ENCODE measurements around the gene ADAMTS8. TPM values are rescaled to one million over a fixed set of nuclear protein-coding genes. Genes with fewer than 3 reads are reported as not detected.

Gene ADAMTS8
- polyA plus RNA-seq, 1 of the 3 experiments (the other 2 are of a cell fraction): not detected

DNA sequence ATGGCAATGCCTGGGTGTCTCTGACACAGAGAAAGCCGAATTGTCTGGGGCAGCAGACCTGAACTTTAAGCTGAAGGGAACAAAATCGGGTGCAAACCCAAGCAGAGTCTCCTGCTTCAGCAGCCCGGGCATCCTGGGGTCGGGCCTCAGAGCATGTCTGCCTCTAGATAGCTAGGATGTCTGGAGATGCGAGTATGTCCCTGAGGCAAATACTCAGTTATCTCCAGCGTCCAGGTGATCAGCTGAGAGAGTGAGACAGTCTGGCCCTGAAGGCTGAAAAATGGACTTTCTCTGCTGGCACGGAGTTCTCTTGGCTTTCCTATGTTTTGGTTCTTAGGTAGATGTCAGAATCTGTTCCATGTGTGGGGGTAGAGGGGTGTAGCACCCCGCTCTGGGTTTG is 3.3 kb downstream of the ADAMTS8 start:
- Histone ChIP-seq H3K27ac (ENCODE audit: low read depth in 2 of 2, low read length in 1 of 2) (no peak overlapping the region), H4K20me1 (ENCODE audit: insufficient read depth) (no peaks in the 10 kb centered on the region), H3K79me2 (ENCODE audit: insufficient read depth) (no peaks in the 10 kb centered on the region), H2AFZ (ENCODE audit: low read depth) (no peak overlapping the region), H3K4me1 (ENCODE audit: control insufficient read depth in 1 of 2, insufficient read depth in 2 of 2, low read depth in 1 of 2, low read length in 1 of 2) (no peaks in the 10 kb centered on the region; a peak in 1 of 4 replicates), H3K9ac (no peak overlapping the region), H3K4me3 (ENCODE audit: low read depth in 2 of 2, low read length in 1 of 2) (no peak overlapping the region), H3K36me3 (replicated peaks in 1 of 2; ENCODE audit: control insufficient read depth in 1 of 2, insufficient read depth in 2 of 2, low read length in 1 of 2) (no peaks in the 10 kb centered on the region), H3K4me2 (no peak overlapping the region), H3K9me2 (no peaks in the 10 kb centered on the region), H3F3A (replicated peaks; ENCODE audit: insufficient read depth) (peaks cover 3% of the 10 kb centered on the region), H3K27me3 (ENCODE audit: insufficient read depth) (peaks cover 70% of the 10 kb centered on the region), H3K9me3 (no peaks in the 10 kb centered on the region)
- 39% methylated on average over 7 of the region's 8 CpGs for WGBS (ENCODE audit: low lambda C conversion rate)
- TF ChIP-seq, protein P1, sequence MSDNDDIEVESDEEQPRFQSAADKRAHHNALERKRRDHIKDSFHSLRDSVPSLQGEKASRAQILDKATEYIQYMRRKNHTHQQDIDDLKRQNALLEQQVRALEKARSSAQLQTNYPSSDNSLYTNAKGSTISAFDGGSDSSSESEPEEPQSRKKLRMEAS (IDR thresholded peaks at IDR 0.05; ENCODE audit: low read depth): no peak
- no peak for TF ChIP-seq FOXM1 (IDR thresholded peaks at IDR 0.05; ENCODE audit: low read depth)
- TF ChIP-seq MXI1 (IDR thresholded peaks at IDR 0.05; ENCODE audit: low read depth, low read length): no peak
- TF ChIP-seq TAF1 (IDR thresholded peaks at IDR 0.05; ENCODE audit: borderline replicate concordance, low read depth, low read length): no peak
- TF ChIP-seq, protein P2, sequence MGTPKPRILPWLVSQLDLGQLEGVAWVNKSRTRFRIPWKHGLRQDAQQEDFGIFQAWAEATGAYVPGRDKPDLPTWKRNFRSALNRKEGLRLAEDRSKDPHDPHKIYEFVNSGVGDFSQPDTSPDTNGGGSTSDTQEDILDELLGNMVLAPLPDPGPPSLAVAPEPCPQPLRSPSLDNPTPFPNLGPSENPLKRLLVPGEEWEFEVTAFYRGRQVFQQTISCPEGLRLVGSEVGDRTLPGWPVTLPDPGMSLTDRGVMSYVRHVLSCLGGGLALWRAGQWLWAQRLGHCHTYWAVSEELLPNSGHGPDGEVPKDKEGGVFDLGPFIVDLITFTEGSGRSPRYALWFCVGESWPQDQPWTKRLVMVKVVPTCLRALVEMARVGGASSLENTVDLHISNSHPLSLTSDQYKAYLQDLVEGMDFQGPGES (IDR thresholded peaks at IDR 0.05; ENCODE audit: low read depth, low read length): no peak
- TF ChIP-seq, protein P3, sequence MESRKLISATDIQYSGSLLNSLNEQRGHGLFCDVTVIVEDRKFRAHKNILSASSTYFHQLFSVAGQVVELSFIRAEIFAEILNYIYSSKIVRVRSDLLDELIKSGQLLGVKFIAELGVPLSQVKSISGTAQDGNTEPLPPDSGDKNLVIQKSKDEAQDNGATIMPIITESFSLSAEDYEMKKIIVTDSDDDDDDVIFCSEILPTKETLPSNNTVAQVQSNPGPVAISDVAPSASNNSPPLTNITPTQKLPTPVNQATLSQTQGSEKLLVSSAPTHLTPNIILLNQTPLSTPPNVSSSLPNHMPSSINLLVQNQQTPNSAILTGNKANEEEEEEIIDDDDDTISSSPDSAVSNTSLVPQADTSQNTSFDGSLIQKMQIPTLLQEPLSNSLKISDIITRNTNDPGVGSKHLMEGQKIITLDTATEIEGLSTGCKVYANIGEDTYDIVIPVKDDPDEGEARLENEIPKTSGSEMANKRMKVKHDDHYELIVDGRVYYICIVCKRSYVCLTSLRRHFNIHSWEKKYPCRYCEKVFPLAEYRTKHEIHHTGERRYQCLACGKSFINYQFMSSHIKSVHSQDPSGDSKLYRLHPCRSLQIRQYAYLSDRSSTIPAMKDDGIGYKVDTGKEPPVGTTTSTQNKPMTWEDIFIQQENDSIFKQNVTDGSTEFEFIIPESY (IDR thresholded peaks at IDR 0.05; ENCODE audit: borderline replicate concordance, low read depth): no peak
- TF ChIP-seq JUND (IDR thresholded peaks at IDR 0.05): no peak
- TF ChIP-seq RCOR1 (IDR thresholded peaks at IDR 0.05; ENCODE audit: low read length): no peak
- TF ChIP-seq FOXJ3 (CRISPR knock-in tag; IDR thresholded peaks at IDR 0.05): no peak
- TF ChIP-seq TCF12 (IDR thresholded peaks at IDR 0.05): no peak
- ChIA-PET CTCF (interaction anchor here (0.9 to 25.8 kb wide), 5 partner anchors 8 to 469 kb away, joined by 3 to 747 read pairs (median 11); no protein-coding TSS in a partner anchor), POLR2A (no interaction called here)
- no peak for DNase-seq

DNA sequence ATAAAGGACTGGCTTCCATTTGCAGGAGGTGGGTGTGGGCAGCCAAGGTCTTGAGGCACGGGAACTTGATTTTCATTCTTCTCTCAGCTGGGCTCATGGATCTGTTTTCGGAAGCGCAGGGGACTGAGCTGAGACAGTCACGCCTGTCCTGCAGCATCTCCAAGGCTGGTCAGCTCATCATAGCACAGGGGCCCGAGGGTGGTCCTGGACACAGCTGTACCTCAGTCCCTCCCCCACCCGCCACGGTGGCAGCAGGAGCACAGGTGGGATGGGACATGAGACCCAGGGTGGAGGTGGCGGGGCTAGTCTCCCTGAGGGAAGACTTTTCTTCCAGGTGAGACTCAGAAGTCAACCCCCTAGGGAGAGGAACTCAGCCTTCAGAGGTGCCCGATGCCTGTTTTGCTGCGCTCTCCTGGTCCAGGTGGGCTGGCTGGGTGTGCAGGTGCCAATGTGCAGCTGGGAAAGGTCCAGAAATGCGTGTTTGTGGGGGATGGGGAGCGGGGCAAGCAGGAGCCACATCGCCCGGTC is 3.7 kb downstream of the ADAMTS8 start:
- no peak overlapping the region for H2AFZ ChIP-seq (ENCODE audit: low read depth)
- TF ChIP-seq NRF1 (IDR thresholded peaks at IDR 0.05; ENCODE audit: low read depth, low read length) (no peak), ELF1 (IDR thresholded peaks at IDR 0.05) (no peak), MXI1 (IDR thresholded peaks at IDR 0.05; ENCODE audit: low read depth, low read length) (no peak)
- no peak overlapping the region for H3K4me3 ChIP-seq (ENCODE audit: low read depth in 2 of 2, low read length in 1 of 2)
- no peak overlapping the region for H3K9ac ChIP-seq
- peaks cover under 1% of the 10 kb centered on the region for H3F3A ChIP-seq (replicated peaks; ENCODE audit: insufficient read depth)
- DNase-seq: no peak
- no peaks in the 10 kb centered on the region for H3K36me3 ChIP-seq (replicated peaks in 1 of 2; ENCODE audit: control insufficient read depth in 1 of 2, insufficient read depth in 2 of 2, low read length in 1 of 2)
- no peaks in the 10 kb centered on the region for H3K9me2 ChIP-seq
- CTCF ChIA-PET: interaction anchor here (0.6 to 25.8 kb wide), 6 partner anchors 8 to 469 kb away, joined by 3 to 747 read pairs (median 8); no protein-coding TSS in a partner anchor
- H3K4me1 ChIP-seq (ENCODE audit: control insufficient read depth in 1 of 2, insufficient read depth in 2 of 2, low read depth in 1 of 2, low read length in 1 of 2): no peaks in the 10 kb centered on the region; a peak in 1 of 4 replicates
- WGBS (ENCODE audit: low lambda C conversion rate): 87% methylated on average over 7 of the region's 14 CpGs
- H3K79me2 ChIP-seq (ENCODE audit: insufficient read depth): no peaks in the 10 kb centered on the region
- peaks cover 65% of the 10 kb centered on the region for H3K27me3 ChIP-seq (ENCODE audit: insufficient read depth)
- no peaks in the 10 kb centered on the region for H4K20me1 ChIP-seq (ENCODE audit: insufficient read depth)
- POLR2A ChIA-PET: no interaction called here
- no peak overlapping the region for H3K27ac ChIP-seq (ENCODE audit: low read depth in 2 of 2, low read length in 1 of 2)
- H3K4me2 ChIP-seq: no peak overlapping the region
- H3K9me3 ChIP-seq: no peaks in the 10 kb centered on the region
